RCC 7860 (cell line): Measurements from ENCODE around the gene SNX32.
"Not testable (repeated sequence)": the region's sequence is repeated elsewhere in the genome, so short reads cannot be mapped to it uniquely, and the experiment has no call there.

Experiments used
- DNase-seq: peaks from one replicate; pipeline ENCODE4 v3.0.0-alpha.2; 2015; ENCODE audit warnings: low spot score
- FAIRE-seq: peaks from 2 replicates; lab custom pipeline; 2012; peaks lifted over from hg19 to GRCh38; lab: Jason Lieb, UNC

The SNX32 gene

GRCh38 chr11:65883058-65883761, 49.4 kb downstream of the SNX32 start:
- FAIRE-seq: no peak
- DNase-seq: no peak

DNA sequence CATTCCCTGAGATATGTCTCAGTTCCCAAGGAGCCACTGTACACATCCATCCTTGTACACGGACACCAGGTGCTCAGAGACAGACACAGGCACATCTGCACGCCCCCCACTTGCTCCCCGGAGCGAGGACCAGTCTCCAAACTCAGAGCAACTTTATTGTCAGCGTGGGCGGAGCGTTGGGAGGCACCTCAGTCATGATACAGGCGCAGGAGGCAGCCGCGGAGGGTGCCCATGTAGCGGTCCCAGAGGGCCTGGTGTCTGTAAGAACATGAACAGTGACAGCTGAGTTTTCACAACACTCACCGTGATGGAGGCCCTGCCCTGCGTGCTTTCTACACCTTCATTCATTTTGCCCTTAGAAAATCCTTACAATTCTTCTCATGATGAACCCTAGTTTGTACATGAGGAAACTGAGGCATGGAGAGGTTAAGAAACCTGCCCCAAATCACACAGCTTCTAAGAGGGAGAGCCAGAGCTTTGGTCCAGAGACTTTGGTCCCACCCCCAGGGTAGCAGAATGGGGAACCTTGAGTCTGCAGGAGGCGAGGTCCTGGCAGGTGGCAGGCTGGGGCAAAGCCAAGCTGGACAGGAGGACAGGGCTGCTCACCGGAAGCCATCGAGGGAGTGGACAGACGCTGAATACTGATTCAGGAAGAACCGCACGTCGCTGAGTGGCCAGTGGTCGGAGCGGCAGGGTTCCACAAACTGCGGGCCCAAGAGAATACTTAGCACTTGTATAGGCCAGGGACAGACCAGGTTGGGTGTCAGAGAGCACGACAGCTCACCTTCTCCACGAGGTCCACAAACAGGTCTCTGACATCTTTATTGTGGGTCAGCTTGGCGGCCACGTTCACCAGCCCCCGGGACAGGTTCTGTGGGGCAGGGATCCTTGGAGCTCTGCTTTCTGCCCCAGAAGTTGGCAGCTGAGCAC, 50.3 kb downstream of the SNX32 start:
- FAIRE-seq: no peak
- DNase-seq: no peak

GRCh38 chr11:65884716-65885092, 50.9 kb downstream of the SNX32 start:
- DNase-seq (peak; percentile 51), FAIRE-seq (no peak)

DNA sequence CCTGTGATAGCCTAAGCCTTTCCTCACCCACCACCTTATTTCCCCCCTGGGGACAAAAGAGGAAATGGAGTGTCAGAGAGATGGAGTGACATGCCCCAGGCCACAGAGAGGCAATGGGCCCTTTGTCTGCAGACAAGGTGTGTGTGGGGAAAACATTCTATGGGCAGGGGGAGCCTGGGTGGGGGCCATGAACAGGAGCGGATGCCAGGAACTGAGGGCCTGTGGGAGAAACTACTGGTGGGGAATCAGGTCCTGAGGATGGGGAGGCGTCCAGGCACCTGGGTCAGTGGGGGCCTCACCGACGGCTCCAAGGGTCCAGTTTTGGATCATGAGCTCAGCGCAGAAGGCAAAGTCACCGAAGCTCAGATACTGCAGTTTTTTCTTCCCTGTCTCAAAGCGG, 51.5 kb downstream of the SNX32 start:
- DNase-seq: no peak
- FAIRE-seq: no peak

DNA sequence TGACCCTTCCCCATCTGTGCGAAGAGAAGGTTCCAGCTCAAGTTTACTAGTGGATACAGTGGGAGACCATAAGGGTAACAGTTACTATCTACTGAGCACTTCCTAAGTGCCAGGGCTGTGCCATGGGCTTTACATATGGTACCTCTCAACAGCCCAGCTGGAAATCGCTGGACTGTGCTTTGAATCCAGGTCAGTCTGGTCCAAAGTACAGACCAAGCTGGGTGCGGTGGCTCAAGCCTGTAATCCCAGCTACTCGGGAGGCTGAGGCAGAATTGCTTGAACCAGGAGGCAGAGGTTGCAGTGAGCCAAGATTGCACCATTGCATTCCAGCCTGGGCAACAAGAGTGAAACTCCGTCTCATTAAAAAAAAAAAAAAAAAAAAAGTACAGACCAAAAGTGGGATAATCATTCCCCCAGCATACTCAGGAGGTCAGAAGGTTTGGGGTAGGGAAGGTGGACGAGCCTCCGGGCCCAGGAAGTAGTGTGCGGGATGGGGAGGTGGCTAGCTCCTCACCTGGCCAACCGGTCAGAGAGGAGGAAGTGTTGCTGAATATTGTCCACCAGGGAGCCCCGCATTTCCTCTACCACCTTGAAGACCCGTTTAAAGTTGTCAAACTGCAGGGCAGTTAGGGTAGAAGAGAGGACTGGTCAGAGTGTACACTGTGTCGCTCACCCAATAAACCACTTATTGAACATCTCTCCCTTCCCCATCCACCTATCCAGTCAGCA, 52.2 kb downstream of the SNX32 start:
- FAIRE-seq (no peak), DNase-seq (no peak)

DNA sequence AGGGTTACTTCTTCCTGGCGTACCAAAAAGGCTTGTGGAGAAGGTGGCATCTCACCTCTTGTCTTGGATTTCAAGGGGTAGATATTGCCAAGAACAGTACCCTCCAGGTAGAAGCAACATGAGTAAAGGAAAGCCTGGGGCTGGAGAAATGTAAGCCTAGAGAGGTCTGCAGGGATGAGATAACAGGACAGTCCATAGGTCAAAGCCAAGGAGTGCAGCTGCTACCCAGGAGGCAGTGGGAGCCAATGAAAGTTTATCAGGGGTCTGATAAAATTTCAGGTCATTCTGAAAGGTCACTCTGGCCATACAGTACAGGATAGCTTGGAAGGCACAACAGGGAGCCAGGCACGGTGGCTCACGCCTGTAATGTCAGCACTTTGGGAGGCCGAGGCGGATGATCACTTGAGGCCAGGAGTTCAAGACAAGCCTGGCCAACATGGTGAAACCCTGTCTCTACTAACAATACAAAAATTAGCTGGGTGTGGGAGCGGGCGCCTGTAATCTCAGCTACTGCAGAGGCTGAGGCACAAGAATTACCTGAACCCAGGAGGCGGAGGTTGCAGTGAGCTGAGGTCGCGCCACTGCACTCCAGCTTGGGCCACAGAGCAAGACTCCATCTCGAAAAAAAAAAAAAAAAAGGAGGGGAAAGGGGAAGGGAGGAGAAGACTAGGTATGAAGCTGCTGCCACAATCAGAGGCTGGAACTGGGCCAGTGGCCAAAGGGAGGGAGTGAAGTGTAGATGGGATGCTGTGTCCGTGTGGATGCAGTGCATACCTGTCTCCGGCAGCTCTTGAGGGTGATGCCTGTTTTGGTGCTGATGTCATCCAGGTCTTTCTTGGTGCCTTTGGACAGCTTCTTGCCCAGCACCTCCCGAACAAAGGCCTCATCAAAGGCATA, 53.3 kb downstream of the SNX32 start:
- DNase-seq: no peak
- no peak for FAIRE-seq

- FAIRE-seq: no peak
Measured at GRCh38 chr11:65887723-65888162, 54.0 kb downstream of the SNX32 start.

DNA sequence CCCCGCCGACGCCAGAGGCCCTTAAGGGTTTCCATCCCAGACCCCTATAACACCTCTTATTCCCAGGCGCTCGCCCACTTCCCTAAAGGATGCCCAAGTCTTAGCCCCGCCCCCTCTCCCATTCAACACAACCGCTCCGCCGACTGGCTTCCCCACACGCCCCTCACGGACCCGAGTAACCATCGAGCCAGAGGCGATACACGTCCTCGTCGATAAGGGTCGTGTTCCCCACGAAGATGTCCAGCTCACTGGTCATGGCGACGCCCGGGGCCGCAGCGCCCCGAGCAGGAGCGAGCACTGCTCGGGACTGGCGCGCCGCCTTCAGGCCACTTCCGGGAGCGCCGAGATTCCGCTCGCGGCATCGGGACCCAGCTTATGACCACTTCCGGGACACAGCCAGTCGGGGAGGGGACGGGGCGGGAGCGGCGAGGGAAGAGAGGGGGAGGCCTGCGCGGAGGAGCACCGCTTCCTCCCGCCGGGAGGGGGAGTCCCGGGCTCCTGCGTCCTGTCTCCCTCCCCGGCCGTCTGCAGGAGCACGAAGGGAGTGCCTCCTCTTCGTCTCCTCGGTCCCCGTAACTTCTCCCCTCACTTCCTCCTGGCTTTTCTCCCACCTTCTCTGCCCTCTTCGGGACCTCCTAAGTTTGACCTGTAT, 54.5 kb downstream of the SNX32 start, which contains the start of gene FIBP:
Gene FIBP, minus strand, starts transcription at position 309 of the 652 bp plus-strand sequence. Its CDS starts 53 bp downstream, at position 256.
- FAIRE-seq (no peak), DNase-seq (peak; percentile 88)

More at GRCh38 chr11:65887723-65888162, 54.0 kb downstream of the SNX32 start:
- DNase-seq: peak; percentile 35

GRCh38 chr11:65890324-65891218, 56.8 kb downstream of the SNX32 start, which contains the start of gene CCDC85B:
Gene CCDC85B (plus strand): TSS chr11:65890673. CDS start chr11:65890784, 111 bp downstream.
- no peak for FAIRE-seq

GRCh38 chr11:65891219-65892136, 57.7 kb downstream of the SNX32 start:
- DNase-seq: peak; percentile 45
- FAIRE-seq: no peak

More at GRCh38 chr11:65890324-65891218, 56.8 kb downstream of the SNX32 start, which contains the start of gene CCDC85B:
- peak; percentile 85 for DNase-seq

DNA sequence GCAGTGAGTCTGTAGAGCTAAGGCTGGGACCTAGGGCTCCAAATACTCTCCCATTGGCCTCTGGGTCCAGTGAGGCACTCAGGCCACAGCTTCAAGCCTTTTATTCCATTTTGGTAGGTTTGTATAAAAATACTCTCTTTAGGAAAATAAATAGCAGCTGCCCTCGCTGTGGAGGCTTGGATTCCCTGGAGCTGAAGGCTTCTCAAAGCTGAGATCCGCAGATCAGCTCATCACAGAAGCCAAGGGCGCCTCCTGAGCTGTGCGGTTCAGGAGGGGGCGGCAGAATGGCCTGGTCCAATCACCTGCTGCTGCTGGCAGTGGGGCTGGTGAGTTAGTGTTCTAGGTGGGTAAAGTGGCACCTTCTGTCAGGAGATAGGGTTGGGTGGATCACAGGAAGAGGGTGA, 58.4 kb downstream of the SNX32 start:
- DNase-seq, FAIRE-seq: not testable (repeated sequence)

DNA sequence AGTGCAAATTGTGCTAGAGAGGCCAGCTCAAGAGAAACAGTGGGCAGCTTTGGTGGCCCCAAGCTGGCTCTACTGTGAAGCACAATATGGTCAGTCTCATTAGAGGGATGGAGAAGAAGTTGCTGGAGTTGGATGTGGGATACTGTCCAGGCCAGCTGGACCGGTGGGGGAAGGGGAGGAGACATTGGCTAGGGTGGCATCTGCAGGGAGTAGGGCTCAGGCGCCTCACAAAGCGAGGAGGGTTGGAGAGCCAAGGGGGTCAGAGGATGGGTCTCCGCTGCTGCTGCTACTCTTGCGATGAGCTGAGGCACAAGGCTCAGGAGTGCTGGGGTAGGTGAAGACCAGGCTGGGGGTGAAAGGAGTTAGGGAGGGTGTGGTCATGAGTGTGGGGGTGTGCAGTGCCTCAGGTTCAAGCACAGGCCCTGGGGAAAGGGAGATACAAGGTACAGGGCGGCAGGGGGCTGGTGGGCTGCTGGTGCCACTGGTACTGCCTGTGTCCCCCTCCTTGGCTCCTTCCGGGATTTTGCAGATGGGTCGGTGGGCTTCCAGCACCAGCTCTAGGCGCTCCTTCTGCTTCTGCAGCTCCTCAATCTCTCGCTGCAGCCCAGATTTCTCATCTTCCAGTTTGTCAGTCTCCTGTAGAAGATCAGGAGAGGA, 59.0 kb downstream of the SNX32 start:
- no peak for FAIRE-seq
- no peak for DNase-seq

DNA sequence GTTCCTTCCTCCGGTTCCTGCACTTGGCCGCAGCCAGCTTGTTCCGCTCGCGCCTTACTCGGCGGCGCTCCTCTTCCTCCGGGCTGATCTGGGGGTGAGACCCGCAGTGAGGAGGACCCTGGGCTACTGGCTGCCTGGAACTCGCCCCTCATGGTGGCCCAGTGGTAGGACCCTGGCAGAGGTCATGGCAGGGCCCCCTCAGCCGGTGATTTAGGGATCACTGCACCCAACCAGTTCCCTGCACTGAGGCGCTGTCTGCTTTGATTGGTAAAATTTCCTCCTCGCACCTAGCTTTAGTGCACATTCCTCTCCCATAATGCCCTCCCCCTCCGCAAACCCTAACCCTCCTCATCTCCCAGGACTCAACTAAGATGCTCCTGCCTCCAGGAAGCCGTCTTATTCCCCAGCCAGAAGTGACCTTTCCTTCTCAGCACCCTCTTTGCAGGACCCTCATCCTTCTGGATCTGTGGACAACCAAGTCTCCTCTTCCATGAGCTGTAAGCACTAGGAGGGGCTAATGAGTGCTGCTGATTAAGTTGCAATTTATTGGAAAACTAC, 60.4 kb downstream of the SNX32 start:
- DNase-seq (no peak), FAIRE-seq (no peak)

GRCh38 chr11:65895482-65895981, 61.8 kb downstream of the SNX32 start:
- no peak for DNase-seq
- no peak for FAIRE-seq

- no peak for DNase-seq
- no peak for FAIRE-seq
Measured at GRCh38 chr11:65896034-65896999, 62.6 kb downstream of the SNX32 start.
